T-helper 2 cell (primary cell): ENCODE data around the gene VIM.
"Not testable (repeated sequence)": the region's sequence is repeated elsewhere in the genome, so short reads cannot be mapped to it uniquely, and the experiment has no call there.

Experiments
- DNase-seq, 5 experiments: peaks; one replicate each; pipeline versions ENCODE4 v3.0.0 to v3.0.0-alpha.2; 2012 to 2022

Gene VIM

GRCh38 chr10:17257466-17258321 is 29.7 kb downstream of the VIM start:
- DNase-seq = peak in 4 of 5 experiments; percentile 10 to 74 (median 30)

GRCh38 chr10:17262502-17262901 is 34.5 kb downstream of the VIM start:
- DNase-seq = no peak

GRCh38 chr10:17263580-17263979 is 35.5 kb downstream of the VIM start:
- DNase-seq = no peak

GRCh38 chr10:17265468-17265867 is 37.4 kb downstream of the VIM start:
- DNase-seq = no peak

- DNase-seq = not testable (repeated sequence)
These were observed 38.5 kb downstream of the VIM start for GRCh38 chr10:17266549-17266948.

- DNase-seq = no peak
These were observed 44.6 kb downstream of the VIM start for GRCh38 chr10:17272648-17273047.

- no peak for DNase-seq
These were observed 45.4 kb downstream of the VIM start for GRCh38 chr10:17273403-17273802.

- no peak for DNase-seq
These were observed 48.8 kb downstream of the VIM start for GRCh38 chr10:17276756-17277424.

- no peak for DNase-seq
These were observed 50.7 kb downstream of the VIM start for GRCh38 chr10:17278607-17279240.

GRCh38 chr10:17282311-17282710 is 54.3 kb downstream of the VIM start:
- no peak for DNase-seq

GRCh38 chr10:17286562-17287550 is 58.8 kb downstream of the VIM start:
- DNase-seq = no peak
